B cell (primary cell): ENCODE results near the gene AP4S1. TPM values are rescaled to one million over a fixed set of nuclear protein-coding genes. Genes with fewer than 3 reads are reported as not detected.
"Not testable (repeated sequence)": the region's sequence is repeated elsewhere in the genome, so short reads cannot be mapped to it uniquely, and the experiment has no call there.

Experiments
- ATAC-seq: fragments of 200-7000 bp; cut with Tn5 transposase; one replicate; pipeline ENCODE4 v1.10.0; 2021; ENCODE audit warnings: low read depth, mild to moderate bottlenecking, moderate number of reproducible peaks, moderate library complexity
- CTCF ChIA-PET: fragments of 350-600 bp; sonication (Branson Sonifier 250); formaldehyde crosslinking; loops from one replicate; lab custom pipeline; 2021; ENCODE audit warnings: antibody characterized with exemption, inconsistent platforms; lab: Charles Lee
- POLR2A ChIA-PET: fragments of 350-600 bp; sonication (Branson Sonifier 250); formaldehyde crosslinking; loops from one replicate; lab custom pipeline; 2021; ENCODE audit warnings: antibody characterized with exemption; lab: Charles Lee
- DNase-seq: peaks from one replicate; pipeline ENCODE4 v3.0.0; 2013
- H2AFZ ChIP-seq: 2 replicates; pipeline ENCODE4 v1.6.1; 2012; ENCODE audit warnings: mild to moderate bottlenecking, low read depth, low read length; ENCODE audit not compliant: insufficient read depth, poor library complexity, severe bottlenecking
- H3K27ac ChIP-seq, 2 donors: 1 replicate in 1 of 2; 2 replicates in 1 of 2; pipeline ENCODE4 v1.5.1; 2012 to 2013; ENCODE audit warnings: low read length in 2 of 2, mild to moderate bottlenecking in 2 of 2, moderate library complexity in 1 of 2
- H3K27me3 ChIP-seq, 4 experiments: fragments of 200-600 bp in 1 of 4; sonication (generic) in 1 of 4; replicated peaks in 1 of 4; 1 replicate in 2 of 4; 2 replicates in 2 of 4; pipeline versions ENCODE4 v1.6.1 to v1.7.0; 2013 to 2016; ENCODE audit warnings: low read length in 3 of 4, mild to moderate bottlenecking in 2 of 4, mixed read lengths in 1 of 4, moderate library complexity in 1 of 4; ENCODE audit not compliant: insufficient read depth in 4 of 4, control insufficient read depth in 3 of 4; ENCODE audit errors: control extremely low read depth in 1 of 4
- H3K36me3 ChIP-seq, 2 experiments: replicated peaks in 1 of 2; 1 replicate in 1 of 2; 2 replicates in 1 of 2; pipeline versions ENCODE4 v1.6.1 to v1.7.1; 2013; ENCODE audit warnings: low read length in 1 of 2; ENCODE audit not compliant: insufficient read depth in 2 of 2, control insufficient read depth in 1 of 2; ENCODE audit errors: control extremely low read depth in 1 of 2, extremely low read depth in 1 of 2
- H3K4me1 ChIP-seq, 2 donors: fragments of 200-600 bp in 1 of 2; sonication (generic) in 1 of 2; 1 replicate in 1 of 2; 2 replicates in 1 of 2; pipeline versions ENCODE4 v1.5.1 to v1.6.1; 2013 to 2017; ENCODE audit warnings: low read length in 2 of 2; ENCODE audit not compliant: control insufficient read depth in 2 of 2, insufficient read depth in 2 of 2
- H3K4me2 ChIP-seq: replicated peaks from 2 replicates; pipeline ENCODE3; 2012; ENCODE audit warnings: mild to moderate bottlenecking, low read depth, low read length; ENCODE audit not compliant: poor library complexity, severe bottlenecking
- H3K4me3 ChIP-seq, 5 experiments: fragments of 200-600 bp in 1 of 5; sonication (generic) in 1 of 5; 1 replicate in 3 of 5; 2 replicates in 2 of 5; pipeline versions ENCODE4 v1.5.1 to v1.7.0; 2011 to 2016; ENCODE audit warnings: low read length in 4 of 5, mild to moderate bottlenecking in 4 of 5, low read depth in 2 of 5, control low read depth in 1 of 5, moderate library complexity in 1 of 5; ENCODE audit not compliant: insufficient read depth in 1 of 5; ENCODE audit errors: control extremely low read depth in 1 of 5, extremely low read depth in 1 of 5
- H3K79me2 ChIP-seq: fragments of 200-600 bp; sonication (generic); one replicate; pipeline ENCODE4 v1.6.0; 2016; ENCODE audit warnings: low read length; ENCODE audit not compliant: control insufficient read depth, insufficient read depth
- H3K9ac ChIP-seq: fragments of 200-600 bp; sonication (generic); 2 replicates; pipeline ENCODE4 v1.6.1; 2017; ENCODE audit warnings: mild to moderate bottlenecking, low read length, moderate library complexity
- H3K9me3 ChIP-seq, 3 donors: one replicate each; pipeline versions ENCODE4 v1.6.1 to v1.7.1; 2013; ENCODE audit warnings: low read length in 2 of 3; ENCODE audit not compliant: control insufficient read depth in 2 of 3, insufficient read depth in 1 of 3; ENCODE audit errors: control extremely low read depth in 1 of 3
- H4K20me1 ChIP-seq: 2 replicates; pipeline ENCODE4 v1.6.0; 2012; ENCODE audit warnings: mild to moderate bottlenecking, low read length; ENCODE audit not compliant: insufficient read depth, control insufficient read depth, poor library complexity, severe bottlenecking
- H3K27ac Mint-ChIP-seq: one replicate; pipeline ENCODE4 v1.8.0; 2021; ENCODE audit warnings: mixed read lengths
- H3K27me3 Mint-ChIP-seq: one replicate; pipeline ENCODE4 v1.8.0; 2021; ENCODE audit warnings: mixed read lengths
- H3K4me1 Mint-ChIP-seq: one replicate; pipeline ENCODE4 v1.8.0; 2021; ENCODE audit warnings: mixed read lengths
- H3K4me3 Mint-ChIP-seq: one replicate; pipeline ENCODE4 v1.8.0; 2021; ENCODE audit warnings: mixed read lengths
- H3K9me3 Mint-ChIP-seq: one replicate; pipeline ENCODE4 v1.8.0; 2022; ENCODE audit warnings: mixed read lengths; ENCODE audit not compliant: insufficient read depth
- EZH2 ChIP-seq: IDR thresholded peaks from 2 replicates; pipeline ENCODE4 v1.6.1; 2012; ENCODE audit warnings: borderline replicate concordance, low read depth, mild to moderate bottlenecking, moderate library complexity, low read length; ENCODE audit not compliant: insufficient read depth, poor library complexity, severe bottlenecking
- WGBS: methylation state at CpG from one replicate; pipeline ENCODE4 v1.1.5; 2013; ENCODE audit warnings: missing lambda C conversion rate; ENCODE audit not compliant: insufficient coverage; 5-methylcytosine and 5-hydroxymethylcytosine counted together
- intact Hi-C: fragments of 100-400 bp; cut with micrococcal nuclease; formaldehyde crosslinking; loops from one replicate; pipeline ENCODE4 v1.10.0; 2022
- polyA plus RNA-seq: library from polyadenylated mRNA; depleted of rRNA; stranded (reverse); fragments of >200 nt; gene quantifications from 2 replicates; pipeline ENCODE4 v1.2.3, GENCODE V29; 2012
- total RNA-seq, 2 donors: library from RNA; stranded (reverse); fragments of 120-200 nt in 1 of 2; gene quantifications; 1 replicate in 1 of 2; 2 replicates in 1 of 2; pipeline versions ENCODE4 v1.2.3 to v1.2.4, GENCODE V29; 2013 to 2022
- TF ChIP-seq, protein P1 (sequence below): fragments of 200-600 bp; IDR thresholded peaks from one replicate; pipeline ENCODE4 v1.8.0; 2022; ENCODE audit warnings: antibody characterized with exemption, mild to moderate bottlenecking

Gene AP4S1
- total and polyA plus RNA-seq, 2 donors (not counting 1 experiment from before 2014, with no cell fraction given): 3.4 to 15.9 TPM

DNA sequence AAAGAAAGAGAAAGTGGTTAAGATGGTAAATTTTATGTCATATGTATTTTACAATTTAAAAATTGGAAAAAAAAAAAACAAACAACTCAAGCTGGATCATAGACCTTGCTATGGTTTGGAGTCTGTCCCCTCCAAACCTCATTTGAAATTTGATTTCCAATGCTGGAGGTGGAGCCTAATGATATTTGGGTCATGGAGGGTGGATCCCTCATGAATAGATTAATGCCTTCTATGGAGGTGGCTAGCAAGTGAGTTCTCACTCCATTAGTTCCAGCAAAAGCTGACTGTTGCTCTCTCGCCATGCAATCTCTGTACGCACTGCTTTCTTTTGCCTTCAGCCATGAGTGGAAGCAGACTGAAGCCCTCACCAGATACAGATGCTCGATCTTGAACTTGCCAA, 22.2 kb upstream of the AP4S1 start:
- no peak overlapping the region for H3K4me2 ChIP-seq
- no peak overlapping the region for H3K4me3 ChIP-seq
- H3K4me3 Mint-ChIP-seq: no peak overlapping the region
- H3K27me3 Mint-ChIP-seq: no peaks in the 10 kb centered on the region
- no peaks in the 10 kb centered on the region for H3K4me1 ChIP-seq
- DNase-seq (no peak), ATAC-seq (no peak)
- TF ChIP-seq, protein P1, sequence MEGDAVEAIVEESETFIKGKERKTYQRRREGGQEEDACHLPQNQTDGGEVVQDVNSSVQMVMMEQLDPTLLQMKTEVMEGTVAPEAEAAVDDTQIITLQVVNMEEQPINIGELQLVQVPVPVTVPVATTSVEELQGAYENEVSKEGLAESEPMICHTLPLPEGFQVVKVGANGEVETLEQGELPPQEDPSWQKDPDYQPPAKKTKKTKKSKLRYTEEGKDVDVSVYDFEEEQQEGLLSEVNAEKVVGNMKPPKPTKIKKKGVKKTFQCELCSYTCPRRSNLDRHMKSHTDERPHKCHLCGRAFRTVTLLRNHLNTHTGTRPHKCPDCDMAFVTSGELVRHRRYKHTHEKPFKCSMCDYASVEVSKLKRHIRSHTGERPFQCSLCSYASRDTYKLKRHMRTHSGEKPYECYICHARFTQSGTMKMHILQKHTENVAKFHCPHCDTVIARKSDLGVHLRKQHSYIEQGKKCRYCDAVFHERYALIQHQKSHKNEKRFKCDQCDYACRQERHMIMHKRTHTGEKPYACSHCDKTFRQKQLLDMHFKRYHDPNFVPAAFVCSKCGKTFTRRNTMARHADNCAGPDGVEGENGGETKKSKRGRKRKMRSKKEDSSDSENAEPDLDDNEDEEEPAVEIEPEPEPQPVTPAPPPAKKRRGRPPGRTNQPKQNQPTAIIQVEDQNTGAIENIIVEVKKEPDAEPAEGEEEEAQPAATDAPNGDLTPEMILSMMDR: no peak
- TF ChIP-seq EZH2: no peak
- H3K9me3 ChIP-seq: peaks cover 8 to 14% (median 10%) of the 10 kb centered on the region in 3 donors
- peaks cover 13% of the 10 kb centered on the region for H4K20me1 ChIP-seq
- CTCF ChIA-PET: interaction anchor here (1.2 to 1.6 kb wide), 3 partner anchors 8 to 24 kb away, joined by 3 read pairs; no protein-coding TSS in a partner anchor
- POLR2A ChIA-PET: no interaction called here
- H3K27ac Mint-ChIP-seq: no peak overlapping the region
- H3K27me3 ChIP-seq: no peaks in the 10 kb centered on the region
- H3K79me2 ChIP-seq: peaks cover 70% of the 10 kb centered on the region
- H3K4me1 Mint-ChIP-seq: peaks cover 8% of the 10 kb centered on the region
- no peak overlapping the region for H2AFZ ChIP-seq
- WGBS: 96% methylated on average over 3 of the region's 3 CpGs
- no peak overlapping the region for H3K27ac ChIP-seq
- peaks cover 2% of the 10 kb centered on the region for H3K9me3 Mint-ChIP-seq
- no peak overlapping the region for H3K9ac ChIP-seq
- H3K36me3 ChIP-seq: peaks cover 2 to 9% of the 10 kb centered on the region in 2 experiments
- intact Hi-C loops: no loop called here

DNA sequence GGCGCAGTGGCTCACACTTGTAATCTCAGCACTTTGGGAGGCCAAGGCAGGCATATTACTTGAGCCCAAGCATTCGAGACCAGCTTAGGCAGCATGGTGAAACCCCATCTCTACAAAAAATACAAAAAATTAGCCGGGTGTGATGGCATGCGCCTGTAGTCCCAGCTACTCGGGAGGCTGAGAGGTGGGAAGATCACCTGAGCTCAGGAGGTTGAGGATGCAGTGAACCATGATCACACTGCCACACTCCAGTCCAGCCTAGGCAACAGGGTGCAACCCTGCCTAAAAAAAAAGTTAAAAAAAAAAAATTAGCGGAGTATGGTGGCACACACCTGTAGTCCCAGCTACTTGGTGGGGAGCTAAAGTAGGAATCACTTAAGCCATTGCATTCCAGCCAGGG, 21.4 kb upstream of the AP4S1 start:
- H2AFZ ChIP-seq, H3K9me3 Mint-ChIP-seq, H3K4me1 ChIP-seq, H3K27me3 ChIP-seq, H3K9me3 ChIP-seq, H3K9ac ChIP-seq, DNase-seq, ATAC-seq, H3K4me3 ChIP-seq, H3K36me3 ChIP-seq, H3K27ac Mint-ChIP-seq, H3K4me2 ChIP-seq, H3K27me3 Mint-ChIP-seq, intact Hi-C loops, POLR2A ChIA-PET, H3K27ac ChIP-seq, H3K4me1 Mint-ChIP-seq, H4K20me1 ChIP-seq, H3K4me3 Mint-ChIP-seq: not testable (repeated sequence)
- CTCF ChIA-PET: interaction anchor here (1.2 to 1.6 kb wide), 3 partner anchors 9 to 25 kb away, joined by 3 read pairs; no protein-coding TSS in a partner anchor
- H3K79me2 ChIP-seq: peaks cover 69% of the 10 kb centered on the region
- WGBS: 93% methylated on average over 3 of the region's 6 CpGs
